ENCODE measurements around the gene ZKSCAN5. TPM values are rescaled to one million over a fixed set of nuclear protein-coding genes. Genes with fewer than 3 reads are reported as not detected.

Gene ZKSCAN5
- total RNA-seq, 2 donors from 2014 or later = 14.9 to 18.2 TPM

DNA sequence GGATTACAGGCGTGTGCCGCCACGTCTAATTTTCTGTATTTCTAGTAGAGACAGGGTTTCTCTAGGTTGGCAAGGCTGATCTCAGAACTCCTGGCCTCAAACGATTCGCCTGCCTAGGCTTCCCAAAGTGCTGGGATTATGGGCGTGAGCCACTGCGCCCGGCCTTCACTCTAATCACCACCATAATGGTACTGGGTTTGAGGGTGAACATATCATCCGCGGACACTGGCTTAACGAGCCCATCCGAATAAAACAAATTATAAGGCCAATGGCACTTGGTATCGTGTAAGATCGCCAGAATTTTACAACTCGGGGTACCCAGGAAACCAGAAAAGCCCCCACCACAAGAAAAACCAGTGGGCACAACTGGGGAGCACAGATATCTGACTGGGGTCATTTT lies 46.9 kb downstream of the ZKSCAN5 start:
- DNase-seq = peak; percentile 51
- Histone ChIP-seq H3K4me3 (ENCODE audit: low read length) (peak overlapping the region; percentile 97), H3K27ac (ENCODE audit: low read depth, low read length) (no peak overlapping the region), H3K9ac (ENCODE audit: extremely low read depth, low read length, poor library complexity, severe bottlenecking) (peak overlapping the region; percentile 84), H3K27me3 (ENCODE audit: control insufficient read depth, insufficient read depth, low read length, poor library complexity, severe bottlenecking) (no peaks in the 10 kb centered on the region), H3K4me1 (ENCODE audit: control insufficient read depth, insufficient read depth, low read length) (no peaks in the 10 kb centered on the region), H3K9me3 (ENCODE audit: control insufficient read depth, low read length) (peaks cover 20% of the 10 kb centered on the region), H3K36me3 (ENCODE audit: control insufficient read depth, insufficient read depth, low read length) (peaks cover 39% of the 10 kb centered on the region)
- WGBS, 2 experiments (ENCODE audit: insufficient coverage in 1 of 2, insufficient read length in 1 of 2) = 18 to 40% methylated on average over 1 to 15 of the region's 15 CpGs
- Mint-ChIP-seq H3K36me3 (ENCODE audit: low read depth) (peaks cover 43% of the 10 kb centered on the region), H3K27me3 (ENCODE audit: insufficient read depth) (no peaks in the 10 kb centered on the region), H3K4me1 (peaks cover 5% of the 10 kb centered on the region), H3K27ac (peak overlapping the region; percentile 91), H3K4me3 (peak overlapping the region; percentile 88), H3K9me3 (peaks cover 32% of the 10 kb centered on the region)
- TF ChIP-seq, protein P1, sequence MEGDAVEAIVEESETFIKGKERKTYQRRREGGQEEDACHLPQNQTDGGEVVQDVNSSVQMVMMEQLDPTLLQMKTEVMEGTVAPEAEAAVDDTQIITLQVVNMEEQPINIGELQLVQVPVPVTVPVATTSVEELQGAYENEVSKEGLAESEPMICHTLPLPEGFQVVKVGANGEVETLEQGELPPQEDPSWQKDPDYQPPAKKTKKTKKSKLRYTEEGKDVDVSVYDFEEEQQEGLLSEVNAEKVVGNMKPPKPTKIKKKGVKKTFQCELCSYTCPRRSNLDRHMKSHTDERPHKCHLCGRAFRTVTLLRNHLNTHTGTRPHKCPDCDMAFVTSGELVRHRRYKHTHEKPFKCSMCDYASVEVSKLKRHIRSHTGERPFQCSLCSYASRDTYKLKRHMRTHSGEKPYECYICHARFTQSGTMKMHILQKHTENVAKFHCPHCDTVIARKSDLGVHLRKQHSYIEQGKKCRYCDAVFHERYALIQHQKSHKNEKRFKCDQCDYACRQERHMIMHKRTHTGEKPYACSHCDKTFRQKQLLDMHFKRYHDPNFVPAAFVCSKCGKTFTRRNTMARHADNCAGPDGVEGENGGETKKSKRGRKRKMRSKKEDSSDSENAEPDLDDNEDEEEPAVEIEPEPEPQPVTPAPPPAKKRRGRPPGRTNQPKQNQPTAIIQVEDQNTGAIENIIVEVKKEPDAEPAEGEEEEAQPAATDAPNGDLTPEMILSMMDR (conservative IDR thresholded peaks at IDR 0.05) = no peak

DNA sequence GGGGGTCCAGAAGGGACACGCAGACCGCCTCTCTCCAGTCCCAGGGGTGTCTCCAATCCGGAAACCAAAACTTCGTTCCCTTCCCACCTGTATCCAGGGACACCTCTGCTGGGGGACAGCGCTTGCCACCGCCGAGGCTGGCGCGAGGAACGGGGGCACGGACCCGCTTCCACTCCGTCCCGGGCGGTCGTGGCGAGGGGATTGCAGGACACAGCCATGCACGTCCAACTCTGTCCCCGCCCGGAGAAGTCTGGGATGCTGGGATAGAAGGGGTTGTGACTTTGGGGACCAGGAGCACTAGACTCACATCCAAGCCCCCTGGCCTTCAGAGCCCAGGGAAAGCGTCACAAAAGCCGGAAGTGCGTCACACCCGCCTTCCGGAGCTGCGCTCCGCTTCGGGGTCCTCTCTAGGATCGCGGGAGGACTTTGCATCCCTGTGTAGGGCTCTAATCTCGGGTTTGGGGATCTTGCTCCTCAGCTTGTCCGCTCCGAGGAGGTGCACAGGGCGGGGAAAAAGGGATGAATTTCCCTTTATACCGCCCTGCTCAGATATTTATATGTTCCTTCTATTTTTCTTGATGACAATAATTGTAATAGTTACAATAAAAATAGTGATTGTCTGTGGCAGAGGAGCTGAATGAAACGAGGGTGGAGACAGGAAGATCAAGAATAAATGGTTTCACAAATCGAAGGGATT lies 47.5 kb downstream of the ZKSCAN5 start, which contains the start of gene FAM200A:
FAM200A (minus strand) TSS at position 348 of the 697 bp plus-strand sequence. CDS start 3,707 bp downstream, outside the sequence.
- peaks cover 5% of the 10 kb centered on the region for H3K4me1 Mint-ChIP-seq
- WGBS, 2 experiments (ENCODE audit: insufficient coverage in 1 of 2, insufficient read length in 1 of 2) = 0 to 2% methylated on average over 14 to 36 of the region's 37 CpGs
- H3K4me3 ChIP-seq (ENCODE audit: low read length) = peak within 1 kb of the TSS; percentile 97
- H3K27me3 ChIP-seq (ENCODE audit: control insufficient read depth, insufficient read depth, low read length, poor library complexity, severe bottlenecking) = no peaks in the 10 kb centered on the region
- H3K36me3 Mint-ChIP-seq (ENCODE audit: low read depth) = peaks cover 38% of the 10 kb centered on the region
- peak within 1 kb of the TSS; percentile 84 for H3K9ac ChIP-seq (ENCODE audit: extremely low read depth, low read length, poor library complexity, severe bottlenecking)
- no peaks in the 10 kb centered on the region for H3K27me3 Mint-ChIP-seq (ENCODE audit: insufficient read depth)
- H3K4me1 ChIP-seq (ENCODE audit: control insufficient read depth, insufficient read depth, low read length) = no peaks in the 10 kb centered on the region
- peaks cover 14% of the 10 kb centered on the region for H3K9me3 ChIP-seq (ENCODE audit: control insufficient read depth, low read length)
- TF ChIP-seq, protein P1 (conservative IDR thresholded peaks at IDR 0.05) = no peak
- peak; percentile 93 for DNase-seq
- H3K36me3 ChIP-seq (ENCODE audit: control insufficient read depth, insufficient read depth, low read length) = peaks cover 36% of the 10 kb centered on the region
- H3K27ac Mint-ChIP-seq = peak within 1 kb of the TSS; percentile 91
- peak within 1 kb of the TSS; percentile 88 for H3K4me3 Mint-ChIP-seq
- peaks cover 27% of the 10 kb centered on the region for H3K9me3 Mint-ChIP-seq
- no peak within 1 kb of the TSS for H3K27ac ChIP-seq (ENCODE audit: low read depth, low read length)

DNA sequence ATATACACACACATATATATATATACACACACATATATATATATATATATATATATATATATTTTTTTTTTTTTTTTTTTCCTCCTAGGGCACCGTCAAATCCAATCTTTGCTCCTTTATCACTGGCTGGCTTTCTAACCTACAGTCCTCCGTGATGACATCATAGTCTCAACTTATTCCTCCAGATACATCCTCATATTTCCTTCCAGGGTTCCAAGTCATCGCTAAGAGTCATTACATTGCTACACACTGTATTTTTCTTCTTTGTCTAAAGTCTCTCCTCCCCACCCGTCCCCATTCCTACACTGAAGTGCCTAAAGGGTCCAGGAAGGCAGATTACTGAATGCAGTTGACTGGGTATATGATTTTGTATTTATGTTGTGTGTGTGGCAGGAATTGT lies 48.6 kb downstream of the ZKSCAN5 start:
- Mint-ChIP-seq H3K27me3 (ENCODE audit: insufficient read depth) (no peaks in the 10 kb centered on the region), H3K27ac (no peak overlapping the region), H3K9me3 (peaks cover 21% of the 10 kb centered on the region), H3K4me3 (no peak overlapping the region), H3K36me3 (ENCODE audit: low read depth) (peaks cover 26% of the 10 kb centered on the region), H3K4me1 (peaks cover 10% of the 10 kb centered on the region)
- no peak for DNase-seq
- Histone ChIP-seq H3K27me3 (ENCODE audit: control insufficient read depth, insufficient read depth, low read length, poor library complexity, severe bottlenecking) (no peaks in the 10 kb centered on the region), H3K4me1 (ENCODE audit: control insufficient read depth, insufficient read depth, low read length) (no peaks in the 10 kb centered on the region), H3K36me3 (ENCODE audit: control insufficient read depth, insufficient read depth, low read length) (peaks cover 25% of the 10 kb centered on the region), H3K4me3 (ENCODE audit: low read length) (no peak overlapping the region), H3K27ac (ENCODE audit: low read depth, low read length) (no peak overlapping the region), H3K9ac (ENCODE audit: extremely low read depth, low read length, poor library complexity, severe bottlenecking) (no peak overlapping the region), H3K9me3 (ENCODE audit: control insufficient read depth, low read length) (peaks cover 2% of the 10 kb centered on the region)
- TF ChIP-seq, protein P1 (conservative IDR thresholded peaks at IDR 0.05) = no peak
- 98 to 100% methylated on average over 2 to 4 of the region's 4 CpGs for WGBS, 2 experiments (ENCODE audit: insufficient coverage in 1 of 2, insufficient read length in 1 of 2)

Measured in endodermal cell (in vitro differentiated cells).